Inferior parietal cortex (tissue), 1 donor: ENCODE measurements around the gene CDHR3.

Experiments
- DNase-seq: peaks from one replicate; pipeline ENCODE4 v3.0.0-alpha.2; 2016; ENCODE audit errors: extremely low spot score

CDHR3 gene

GRCh38 chr7:106023369-106024322 lies 60.6 kb downstream of the CDHR3 start:
- no peak for DNase-seq

GRCh38 chr7:106026101-106026500 lies 63.0 kb downstream of the CDHR3 start:
- DNase-seq: no peak

GRCh38 chr7:106029451-106029850 lies 66.4 kb downstream of the CDHR3 start:
- DNase-seq: no peak

- DNase-seq: no peak
Measured at GRCh38 chr7:106029941-106030340, 66.9 kb downstream of the CDHR3 start.

- peak; percentile 66 for DNase-seq
Measured at GRCh38 chr7:106031300-106032035, 68.4 kb downstream of the CDHR3 start.

- no peak for DNase-seq
Measured at GRCh38 chr7:106032295-106032694, 69.2 kb downstream of the CDHR3 start.

GRCh38 chr7:106033735-106034134 lies 70.7 kb downstream of the CDHR3 start:
- DNase-seq: no peak

- no peak for DNase-seq
Measured at GRCh38 chr7:106034383-106034782, 71.3 kb downstream of the CDHR3 start.

- no peak for DNase-seq
Measured at GRCh38 chr7:106035568-106035967, 72.5 kb downstream of the CDHR3 start.

GRCh38 chr7:106036004-106036403 lies 72.9 kb downstream of the CDHR3 start:
- no peak for DNase-seq

GRCh38 chr7:106037489-106038176 lies 74.6 kb downstream of the CDHR3 start:
- no peak for DNase-seq

GRCh38 chr7:106038289-106038688 lies 75.2 kb downstream of the CDHR3 start:
- no peak for DNase-seq

- no peak for DNase-seq
Measured at GRCh38 chr7:106038916-106039315, 75.9 kb downstream of the CDHR3 start.

- DNase-seq: no peak
Measured at GRCh38 chr7:106039486-106040060, 76.5 kb downstream of the CDHR3 start.

GRCh38 chr7:106041140-106041717 lies 78.2 kb downstream of the CDHR3 start:
- peak; percentile 65 for DNase-seq

GRCh38 chr7:106042196-106042611 lies 79.1 kb downstream of the CDHR3 start:
- no peak for DNase-seq

GRCh38 chr7:106045139-106045538 lies 82.1 kb downstream of the CDHR3 start:
- no peak for DNase-seq

GRCh38 chr7:106045586-106045985 lies 82.5 kb downstream of the CDHR3 start:
- DNase-seq: no peak

GRCh38 chr7:106047184-106047583 lies 84.1 kb downstream of the CDHR3 start:
- DNase-seq: no peak

GRCh38 chr7:106047818-106048705 lies 85.0 kb downstream of the CDHR3 start:
- no peak for DNase-seq

GRCh38 chr7:106048706-106049020 lies 85.6 kb downstream of the CDHR3 start:
- no peak for DNase-seq
